HG03378 (cell line): ENCODE results near the gene FRMD5.
"Not testable (repeated sequence)": the region's sequence is repeated elsewhere in the genome, so short reads cannot be mapped to it uniquely, and the experiment has no call there.

ENCODE experiments used
- ATAC-seq: cut with Tn5 transposase; IDR thresholded peaks from one replicate; pipeline ENCODE4 v1.9.1; 2021; ENCODE audit warnings: mild to moderate bottlenecking, moderate library complexity; ENCODE audit not compliant: unreplicated experiment

FRMD5 gene

DNA sequence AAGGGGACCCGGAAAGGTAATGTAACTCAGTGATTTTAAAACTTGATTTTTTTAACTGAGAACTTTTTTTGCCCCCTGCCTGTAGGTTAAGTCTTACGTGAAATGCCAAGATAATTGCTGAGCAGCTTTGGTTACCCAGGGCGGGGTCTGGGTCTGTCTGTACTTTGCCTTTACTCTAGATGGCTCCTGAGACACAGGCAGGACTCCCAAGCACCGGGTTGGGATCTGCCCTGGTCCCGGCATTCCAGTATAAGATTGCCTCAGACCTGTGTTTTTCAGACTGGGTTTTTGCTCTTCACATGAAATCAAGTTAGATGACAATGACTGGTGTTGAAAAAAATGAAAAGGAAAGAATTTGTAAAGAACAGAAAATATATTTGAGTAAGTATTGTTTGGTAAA is 328.0 kb downstream of the FRMD5 start:
- no peak for ATAC-seq

- not testable (repeated sequence) for ATAC-seq
These were observed 328.4 kb downstream of the FRMD5 start for GRCh38 chr15:43866636-43867035.

DNA sequence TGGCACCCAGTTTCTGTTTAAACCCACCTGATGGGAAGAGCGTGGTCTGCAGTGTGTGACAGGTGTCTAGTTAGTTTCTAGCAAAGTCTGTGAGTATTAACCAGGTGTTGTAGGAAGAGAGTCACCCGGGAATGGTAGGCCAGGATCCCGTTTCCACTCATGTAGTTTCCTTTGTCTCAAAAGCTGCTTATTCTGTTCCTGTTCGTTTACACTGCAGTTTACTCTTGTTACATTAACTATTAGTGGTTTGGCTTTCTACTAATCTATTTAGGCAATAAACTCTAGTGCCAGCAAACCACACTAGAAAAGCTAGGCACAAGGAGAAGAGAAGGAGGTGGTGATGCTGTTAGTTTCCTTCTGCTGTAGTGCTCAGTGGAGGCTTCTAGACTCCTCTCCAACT is 335.5 kb downstream of the FRMD5 start:
- ATAC-seq: no peak

GRCh38 chr15:43854801-43855200 is 340.3 kb downstream of the FRMD5 start:
- ATAC-seq: no peak

DNA sequence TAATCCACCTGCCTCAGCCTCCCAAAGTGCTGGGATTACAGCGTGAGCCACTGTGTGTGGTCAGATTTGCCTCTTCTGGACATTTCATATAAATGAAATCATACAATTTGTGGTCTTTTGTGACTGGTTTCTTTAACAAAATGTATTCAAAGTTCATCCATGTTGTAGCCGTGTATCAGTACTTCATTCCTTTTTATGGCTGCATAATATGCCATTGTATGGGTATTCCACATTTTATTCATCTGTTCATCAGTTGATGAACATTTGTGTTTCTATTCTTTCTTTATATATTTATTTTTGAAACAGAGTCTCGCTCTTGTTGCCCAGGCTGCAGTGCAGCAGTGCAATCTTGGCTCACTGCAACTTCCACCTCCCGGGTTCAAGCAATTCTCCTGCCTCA is 342.5 kb downstream of the FRMD5 start:
- no peak for ATAC-seq

DNA sequence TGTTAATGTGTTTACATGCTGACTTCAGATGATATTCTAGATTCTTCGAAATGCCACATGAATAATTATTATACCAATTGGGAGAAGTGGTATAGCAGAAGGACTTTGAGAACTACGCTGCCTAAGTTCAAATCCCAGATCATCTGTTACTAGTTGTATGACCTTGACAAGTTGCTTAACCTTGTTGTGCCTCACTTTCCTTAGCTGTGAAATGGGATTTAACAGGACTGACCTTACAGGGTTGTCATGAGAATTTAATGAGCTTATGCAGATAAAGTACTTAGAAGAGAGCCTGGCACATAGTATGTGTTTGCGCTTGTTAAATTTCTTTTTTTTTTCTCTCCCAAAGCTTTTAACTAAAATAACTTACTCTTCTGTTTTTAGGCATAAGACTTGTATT is 343.8 kb downstream of the FRMD5 start:
- ATAC-seq: no peak

GRCh38 chr15:43845421-43845820 is 349.6 kb downstream of the FRMD5 start:
- ATAC-seq: no peak

DNA sequence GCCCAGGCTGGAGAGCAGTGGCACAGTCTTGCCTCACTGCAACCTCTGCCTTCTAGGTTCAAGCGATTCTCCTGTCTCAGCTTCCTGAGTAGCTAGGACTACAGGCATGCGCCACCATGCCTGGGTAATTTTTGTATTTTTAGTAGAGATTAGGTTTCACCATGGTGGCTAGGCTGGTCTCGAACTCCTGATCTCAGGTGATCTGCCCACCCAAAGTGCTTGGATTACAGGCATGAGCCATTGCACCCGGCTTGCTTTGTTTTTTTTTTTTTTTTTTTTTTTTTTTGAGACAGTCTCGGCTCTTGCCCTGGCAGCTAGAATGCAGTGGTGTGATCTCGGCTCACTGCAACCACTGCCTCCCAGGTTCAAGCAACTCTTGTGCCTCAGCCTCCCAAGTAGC is 362.6 kb downstream of the FRMD5 start:
- not testable (repeated sequence) for ATAC-seq

- not testable (repeated sequence) for ATAC-seq
These were observed 363.5 kb downstream of the FRMD5 start for GRCh38 chr15:43831519-43832052.

GRCh38 chr15:43830691-43831275 is 364.3 kb downstream of the FRMD5 start:
- not testable (repeated sequence) for ATAC-seq

DNA sequence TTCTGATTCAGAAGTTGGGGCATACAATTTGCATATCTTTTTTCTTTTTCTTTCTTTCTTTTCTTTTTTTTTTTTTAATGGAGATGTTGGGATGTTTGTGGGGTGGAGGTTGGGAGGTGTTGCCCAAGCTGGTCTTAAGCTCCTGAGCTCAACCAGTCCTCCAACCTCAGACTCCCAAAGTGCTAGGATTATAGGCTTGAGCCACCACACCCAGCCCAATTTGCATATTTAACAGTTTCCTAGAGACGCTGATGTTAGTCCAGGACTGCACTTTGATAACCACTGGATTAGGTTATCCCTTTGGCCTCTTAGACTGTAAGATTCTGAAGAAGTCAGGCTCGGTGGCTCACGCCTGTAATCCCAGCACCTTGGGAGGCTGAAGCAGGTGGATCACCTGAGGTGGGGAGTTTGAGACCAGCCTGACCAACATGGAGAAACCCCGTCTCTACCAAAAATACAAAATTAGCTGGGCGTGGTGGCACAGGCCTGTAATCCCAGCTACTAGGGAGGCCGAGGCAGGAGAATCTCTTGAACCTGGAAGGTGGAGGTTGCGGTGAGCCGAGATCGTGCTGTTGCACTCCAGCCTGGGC is 365.0 kb downstream of the FRMD5 start:
- ATAC-seq: not testable (repeated sequence)

DNA sequence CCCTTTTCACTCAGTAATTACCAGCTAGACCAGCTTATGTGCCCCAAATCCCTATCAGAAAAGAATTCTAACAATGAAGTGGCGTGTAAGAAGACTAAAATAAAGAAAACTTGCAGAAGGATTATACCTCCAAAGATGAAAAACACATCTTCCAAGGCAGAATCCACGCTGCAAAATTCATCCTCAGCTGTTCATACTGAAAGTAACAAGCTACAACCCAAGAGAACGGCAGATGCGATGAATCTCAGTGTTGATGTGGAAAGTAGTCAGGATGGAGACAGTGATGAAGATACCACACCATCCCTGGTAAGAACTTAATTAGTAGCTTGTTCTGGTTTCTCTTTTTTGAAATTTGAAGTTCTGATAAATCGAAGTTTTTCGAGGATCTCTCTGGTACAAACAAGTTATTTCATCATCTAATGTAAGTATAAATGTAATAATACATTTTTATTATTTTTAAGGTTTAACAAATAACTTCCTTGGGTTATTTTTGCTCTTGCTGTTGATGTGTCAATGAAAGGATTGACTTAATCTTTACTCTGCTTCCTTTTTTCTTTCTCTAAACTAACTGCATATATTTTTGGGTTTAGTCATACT is 366.9 kb downstream of the FRMD5 start:
- ATAC-seq: no peak

GRCh38 chr15:43826508-43827341 is 368.3 kb downstream of the FRMD5 start, which contains the start of gene WDR76:
WDR76 (plus strand) TSS chr15:43827002; CDS start chr15:43827033, 31 bp downstream.
- ATAC-seq: no peak

DNA sequence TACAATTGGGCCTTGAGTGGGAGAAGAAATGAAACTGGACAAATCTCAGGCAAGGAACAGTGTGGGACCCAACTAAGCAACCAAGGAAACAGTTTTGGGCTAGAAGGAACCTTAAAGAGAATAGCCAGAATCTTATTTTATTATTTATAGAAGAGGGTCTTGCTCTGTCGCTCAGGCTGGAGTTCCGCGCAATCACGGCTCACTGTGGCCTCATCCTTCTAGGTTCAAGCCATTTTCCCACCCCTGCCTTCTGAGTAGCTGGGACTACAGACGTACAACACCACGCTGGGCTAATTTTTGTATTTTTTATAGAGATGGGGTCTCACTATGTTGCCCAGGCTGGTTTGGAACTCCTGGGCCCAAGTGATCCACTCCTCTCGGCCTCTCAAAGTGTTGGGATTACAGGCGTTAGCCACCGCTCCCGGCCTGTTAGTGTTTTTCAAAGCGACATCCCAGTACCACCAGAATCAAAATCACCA is 369.0 kb downstream of the FRMD5 start:
- no peak for ATAC-seq

DNA sequence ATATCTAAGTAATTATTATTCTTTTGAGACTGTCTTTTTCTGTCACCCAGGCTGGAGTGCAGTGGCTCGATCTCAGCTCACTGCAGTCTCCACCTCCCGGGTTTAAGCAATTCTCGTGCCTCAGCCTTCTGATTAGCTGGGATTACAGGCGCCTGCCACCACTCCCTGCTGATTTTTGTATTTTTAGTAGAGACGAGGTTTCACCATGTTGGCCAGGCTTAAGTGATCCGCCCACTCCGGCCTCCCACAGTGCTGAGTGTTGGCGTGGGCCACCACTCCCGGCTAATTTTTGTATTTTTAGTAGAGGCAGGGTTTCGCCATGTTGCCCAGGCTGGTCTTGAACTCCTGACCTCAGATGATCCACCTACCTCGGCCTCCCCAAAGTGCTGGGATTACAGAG is 369.8 kb downstream of the FRMD5 start:
- ATAC-seq: not testable (repeated sequence)

- ATAC-seq: peak; percentile 77
These were observed 370.5 kb downstream of the FRMD5 start, which contains the start of gene MFAP1 for GRCh38 chr15:43824302-43825246. MFAP1 (minus strand) TSS chr15:43824690; CDS start chr15:43824569, 121 bp downstream.

GRCh38 chr15:43821505-43821904 is 373.6 kb downstream of the FRMD5 start:
- ATAC-seq: no peak
